OCI-LY3 (cell line): Measurements from ENCODE around the gene UST.

Source experiments
- H2AFZ ChIP-seq: fragments of 200-600, 300-600 bp; shearing (Covaris generic); 2 replicates; pipeline ENCODE4 v1.6.0; 2014; ENCODE audit warnings: antibody characterized with exemption, low read depth, low read length
- H3K27ac ChIP-seq: fragments of 200-600, 300-600 bp; sonication (generic); 2 replicates; pipeline ENCODE4 v1.5.1; 2014; ENCODE audit warnings: mild to moderate bottlenecking, low read length, moderate library complexity, mixed read lengths
- H3K27me3 ChIP-seq: fragments of 200-600, 300-600 bp; sonication (generic); 2 replicates; pipeline ENCODE4 v1.6.1; 2014; ENCODE audit warnings: low read depth, low read length, mixed read lengths
- H3K36me3 ChIP-seq: fragments of 200-600, 300-600 bp; sonication (generic); replicated peaks from 2 replicates; pipeline ENCODE3; 2014; ENCODE audit warnings: low read depth, low read length, mixed read lengths
- H3K4me1 ChIP-seq: fragments of 300-600, 200-600 bp; sonication (generic); 2 replicates; pipeline ENCODE4 v1.6.1; 2014; ENCODE audit warnings: low read length, mixed read lengths
- H3K4me2 ChIP-seq: fragments of 200-600, 300-600 bp; sonication (generic); 2 replicates; pipeline ENCODE4 v1.6.1; 2014; ENCODE audit warnings: low read length, mixed read lengths
- H3K4me3 ChIP-seq: fragments of 300-600, 200-600 bp; sonication (generic); 2 replicates; pipeline ENCODE4 v1.5.1; 2014; ENCODE audit warnings: antibody characterized with exemption, mild to moderate bottlenecking, low read length, moderate library complexity
- H3K79me2 ChIP-seq: fragments of 300-600, 200-600 bp; shearing (Covaris generic); 2 replicates; pipeline ENCODE4 v1.6.1; 2014; ENCODE audit warnings: mild to moderate bottlenecking, low read length, mixed read lengths
- H3K9ac ChIP-seq: fragments of 300-600, 200-600 bp; shearing (Covaris generic); 2 replicates; pipeline ENCODE4 v1.6.0; 2014; ENCODE audit warnings: mild to moderate bottlenecking, low read length, moderate library complexity
- H3K9me3 ChIP-seq: fragments of 200-600, 300-600 bp; shearing (Covaris generic); 2 replicates; pipeline ENCODE4 v1.6.1; 2014; ENCODE audit warnings: low read length, mixed read lengths; ENCODE audit not compliant: insufficient read depth
- H4K20me1 ChIP-seq: fragments of 200-600, 300-600 bp; sonication (generic); 2 replicates; pipeline ENCODE4 v1.6.1; 2016; ENCODE audit warnings: low read length, mixed read lengths; ENCODE audit not compliant: insufficient read depth
- CTCF ChIP-seq: fragments of 200-600, 300-600 bp; sonication (generic); IDR thresholded peaks from 2 replicates; pipeline ENCODE4 v1.5.1; 2014; ENCODE audit warnings: antibody characterized with exemption, low read length, low read depth
- EZH2phosphoT487 ChIP-seq: fragments of 200-600 bp; shearing (Covaris generic); IDR thresholded peaks from 2 replicates; pipeline ENCODE4 v1.6.1; 2018; ENCODE audit warnings: antibody characterized with exemption, mixed run types, low read depth

Gene UST

GRCh38 chr6:148883270-148883669 is 136.4 kb downstream of the UST start:
- Histone ChIP-seq H3K9me3 (no peaks in the 10 kb centered on the region), H3K9ac (no peak overlapping the region), H3K27ac (no peak overlapping the region), H3K4me3 (no peak overlapping the region), H3K36me3 (peaks cover 1% of the 10 kb centered on the region), H3K79me2 (no peaks in the 10 kb centered on the region), H4K20me1 (peaks cover 3% of the 10 kb centered on the region; the same call in 1 of the 2 replicates), H3K4me2 (no peak overlapping the region), H3K27me3 (no peaks in the 10 kb centered on the region), H2AFZ (no peak overlapping the region), H3K4me1 (peaks cover 14% of the 10 kb centered on the region)
- TF ChIP-seq CTCF (no peak), EZH2phosphoT487 (no peak)

GRCh38 chr6:148884461-148884860 is 137.6 kb downstream of the UST start:
- no peak for TF ChIP-seq CTCF
- no peak for TF ChIP-seq EZH2phosphoT487
- H3K27ac ChIP-seq = no peak overlapping the region
- no peaks in the 10 kb centered on the region for H3K9me3 ChIP-seq
- peaks cover 3% of the 10 kb centered on the region; the same call in 1 of the 2 replicates for H4K20me1 ChIP-seq
- H3K4me3 ChIP-seq = no peak overlapping the region
- no peak overlapping the region for H3K4me2 ChIP-seq
- H3K27me3 ChIP-seq = no peaks in the 10 kb centered on the region
- H3K9ac ChIP-seq = no peak overlapping the region
- peaks cover 14% of the 10 kb centered on the region for H3K4me1 ChIP-seq
- no peak overlapping the region for H2AFZ ChIP-seq
- no peaks in the 10 kb centered on the region for H3K79me2 ChIP-seq
- H3K36me3 ChIP-seq = peaks cover 3% of the 10 kb centered on the region

GRCh38 chr6:148885136-148885865 is 138.5 kb downstream of the UST start:
- Histone ChIP-seq H3K27me3 (no peaks in the 10 kb centered on the region), H4K20me1 (peaks cover 3% of the 10 kb centered on the region; the same call in 1 of the 2 replicates), H2AFZ (no peak overlapping the region), H3K4me1 (peaks cover 14% of the 10 kb centered on the region), H3K27ac (no peak overlapping the region), H3K4me2 (no peak overlapping the region), H3K36me3 (peaks cover 3% of the 10 kb centered on the region), H3K9ac (no peak overlapping the region), H3K79me2 (no peaks in the 10 kb centered on the region), H3K4me3 (no peak overlapping the region), H3K9me3 (no peaks in the 10 kb centered on the region)
- no peak for TF ChIP-seq CTCF
- TF ChIP-seq EZH2phosphoT487 = no peak

GRCh38 chr6:148885925-148886845 is 139.4 kb downstream of the UST start:
- Histone ChIP-seq H2AFZ (no peak overlapping the region), H3K4me2 (no peak overlapping the region), H4K20me1 (peaks cover 3% of the 10 kb centered on the region; the same call in 1 of the 2 replicates), H3K79me2 (no peaks in the 10 kb centered on the region), H3K36me3 (peaks cover 3% of the 10 kb centered on the region), H3K27ac (no peak overlapping the region), H3K4me3 (no peak overlapping the region), H3K9ac (no peak overlapping the region), H3K9me3 (no peaks in the 10 kb centered on the region), H3K27me3 (no peaks in the 10 kb centered on the region), H3K4me1 (peaks cover 14% of the 10 kb centered on the region)
- no peak for TF ChIP-seq EZH2phosphoT487
- TF ChIP-seq CTCF = no peak
